ENCODE measurements around the gene PLD2.

DNA sequence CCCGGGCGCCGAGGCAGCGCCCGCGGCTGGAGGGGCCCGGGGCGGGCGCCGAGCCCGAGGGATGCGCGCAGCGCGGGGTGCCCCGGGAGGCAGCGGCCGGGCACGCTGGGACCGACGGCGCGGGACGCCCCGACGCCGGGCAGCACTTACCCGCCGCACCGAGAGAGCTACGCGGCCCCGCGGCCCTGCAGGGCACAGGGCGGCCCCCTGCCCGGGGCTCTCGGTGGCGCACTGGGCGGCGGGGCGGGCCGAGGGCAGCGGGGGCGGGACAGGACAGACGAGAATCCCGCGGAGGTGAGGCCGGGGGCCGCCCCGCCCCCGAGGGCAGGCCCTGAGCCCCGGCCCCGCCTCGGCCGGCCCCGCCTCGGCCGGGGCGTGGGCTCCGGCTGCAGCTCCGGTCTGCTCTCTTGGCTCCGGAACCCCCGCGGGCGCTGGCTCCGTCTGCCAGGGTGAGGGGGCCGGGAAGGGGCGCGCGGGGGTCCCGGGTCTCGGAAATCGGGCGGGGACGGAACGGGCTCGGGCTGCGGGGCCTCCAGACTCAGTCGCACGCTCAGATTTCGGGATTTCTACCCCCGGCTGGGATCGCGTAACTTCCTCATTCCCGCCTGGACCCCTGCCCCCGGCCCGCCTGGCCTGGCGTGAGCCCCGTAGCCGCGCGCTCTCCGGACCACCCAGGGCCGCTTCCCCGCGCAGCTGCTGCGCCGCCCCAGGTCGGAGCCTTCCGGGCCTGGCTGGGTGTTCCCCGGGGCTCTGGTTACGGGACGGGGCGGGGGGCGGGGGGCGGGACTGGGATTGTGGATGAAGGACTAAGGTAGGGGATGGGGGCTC is at the start of gene PLD2:
- no peak for TF ChIP-seq EZH2 (IDR thresholded peaks at IDR 0.05; ENCODE audit: borderline replicate concordance, insufficient read depth, low read depth, low read length, poor library complexity, severe bottlenecking)
- TF ChIP-seq CTCF (IDR thresholded peaks at IDR 0.05) = no peak

All from B cell (primary cell).